Islet of Langerhans (tissue), 1 donor: Measurements from ENCODE around the gene EFR3B.

Experiments used
- FAIRE-seq: peaks from one replicate; lab custom pipeline; 2011; peaks lifted over from hg19 to GRCh38; lab: Jason Lieb, UNC

The EFR3B gene

GRCh38 chr2:25187729-25188350, 146.0 kb downstream of the EFR3B start:
- FAIRE-seq: no peak

GRCh38 chr2:25188405-25188804, 146.5 kb downstream of the EFR3B start:
- no peak for FAIRE-seq

DNA sequence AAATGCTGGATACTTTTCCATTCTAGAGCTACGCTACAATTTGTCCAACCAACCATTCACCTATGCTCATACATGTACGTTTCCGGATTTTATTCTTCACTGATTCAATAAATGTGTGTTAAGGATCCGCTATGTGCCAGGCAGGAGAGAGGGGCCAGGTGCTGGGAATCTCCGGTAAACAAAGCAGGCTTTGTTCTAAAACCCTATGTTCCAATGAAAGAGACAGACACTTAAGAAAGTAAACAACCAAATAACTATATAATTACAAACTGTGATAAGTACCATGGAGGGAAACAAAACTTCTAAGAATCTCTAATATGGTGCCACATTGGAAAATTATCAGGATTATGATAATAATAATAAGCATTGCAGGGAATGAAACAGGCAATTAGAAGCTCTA, 148.7 kb downstream of the EFR3B start:
- FAIRE-seq: no peak

- FAIRE-seq: no peak
Measured at GRCh38 chr2:25194576-25195122, 152.8 kb downstream of the EFR3B start.

DNA sequence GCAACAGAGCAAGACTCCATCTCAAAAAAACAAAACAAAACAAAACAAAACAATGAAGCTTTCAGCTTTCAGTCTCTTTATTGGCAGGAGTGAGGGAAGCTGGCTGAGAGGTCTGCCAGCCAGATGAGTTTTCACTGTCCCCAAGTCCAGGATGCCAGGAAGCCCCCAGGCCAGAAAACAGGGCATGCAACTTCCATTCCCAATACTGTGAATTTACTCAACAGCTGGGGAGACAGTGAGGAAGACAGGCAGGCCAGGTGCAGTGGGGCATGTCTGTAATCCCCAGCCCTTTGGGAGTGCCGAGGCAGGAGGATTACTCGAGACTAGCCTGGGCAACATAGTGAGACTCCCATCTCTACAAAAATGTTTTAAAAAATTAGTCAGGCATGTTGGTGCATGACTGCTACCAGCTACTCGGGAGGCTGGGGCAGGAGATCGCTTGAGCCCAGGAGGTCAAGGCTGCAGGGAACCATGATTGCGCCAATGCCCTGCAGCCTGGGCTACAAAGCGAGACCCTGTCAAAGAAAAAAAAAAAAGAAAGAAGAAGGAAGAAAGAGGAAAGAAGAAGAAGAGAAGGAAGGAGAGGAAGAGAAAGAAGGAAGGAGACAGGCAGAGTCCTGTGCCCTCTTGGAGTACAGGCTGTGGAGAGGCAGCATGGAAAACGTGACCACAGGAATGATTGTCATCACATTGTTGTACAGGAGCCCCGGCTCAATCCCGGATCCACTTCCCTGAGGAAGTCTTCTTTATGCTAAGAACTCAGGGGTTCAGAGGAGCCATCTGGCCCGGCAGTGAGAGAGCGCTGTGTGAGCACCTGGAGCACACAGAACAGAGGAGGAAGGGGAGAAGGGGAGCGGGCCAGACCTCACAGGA, 155.7 kb downstream of the EFR3B start:
- FAIRE-seq: no peak

DNA sequence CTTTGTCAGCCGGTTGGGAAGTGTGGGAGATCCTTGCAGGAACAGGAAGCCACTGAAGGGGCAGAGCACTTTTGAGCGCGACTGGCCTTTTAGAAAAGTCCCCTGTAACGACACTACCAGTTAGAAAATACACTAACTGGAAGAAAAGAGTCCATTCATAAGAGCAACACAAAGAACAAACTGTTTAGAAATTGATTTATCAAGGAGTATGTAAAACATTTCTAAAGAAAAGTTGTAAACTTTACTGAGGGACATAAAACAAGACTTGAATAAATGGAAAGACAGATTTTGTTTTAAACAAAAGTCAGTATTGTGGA, 156.3 kb downstream of the EFR3B start:
- FAIRE-seq: no peak

DNA sequence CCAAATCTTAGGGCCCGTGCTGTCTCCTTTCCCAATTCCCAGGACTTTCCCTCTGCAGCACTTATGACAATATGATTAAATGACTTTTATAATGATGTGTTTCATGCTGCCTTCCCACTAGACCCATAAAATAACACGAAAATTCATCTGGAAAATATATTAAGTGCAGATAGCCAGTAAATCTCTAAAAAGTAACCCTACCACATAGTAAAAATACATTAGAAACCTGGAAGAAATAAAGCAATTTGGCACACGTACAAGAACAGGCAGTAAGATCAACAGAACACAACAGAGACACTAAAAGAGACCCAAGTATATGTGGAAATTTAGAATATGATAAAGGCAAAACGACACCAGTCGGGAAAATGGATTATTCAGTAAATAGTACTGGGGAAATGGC, 156.7 kb downstream of the EFR3B start:
- no peak for FAIRE-seq

GRCh38 chr2:25201265-25201664, 159.4 kb downstream of the EFR3B start:
- no peak for FAIRE-seq

- no peak for FAIRE-seq
Measured at GRCh38 chr2:25201794-25202193, 159.9 kb downstream of the EFR3B start.

GRCh38 chr2:25202275-25202674, 160.4 kb downstream of the EFR3B start:
- no peak for FAIRE-seq

GRCh38 chr2:25204190-25204838, 162.4 kb downstream of the EFR3B start:
- FAIRE-seq: no peak

DNA sequence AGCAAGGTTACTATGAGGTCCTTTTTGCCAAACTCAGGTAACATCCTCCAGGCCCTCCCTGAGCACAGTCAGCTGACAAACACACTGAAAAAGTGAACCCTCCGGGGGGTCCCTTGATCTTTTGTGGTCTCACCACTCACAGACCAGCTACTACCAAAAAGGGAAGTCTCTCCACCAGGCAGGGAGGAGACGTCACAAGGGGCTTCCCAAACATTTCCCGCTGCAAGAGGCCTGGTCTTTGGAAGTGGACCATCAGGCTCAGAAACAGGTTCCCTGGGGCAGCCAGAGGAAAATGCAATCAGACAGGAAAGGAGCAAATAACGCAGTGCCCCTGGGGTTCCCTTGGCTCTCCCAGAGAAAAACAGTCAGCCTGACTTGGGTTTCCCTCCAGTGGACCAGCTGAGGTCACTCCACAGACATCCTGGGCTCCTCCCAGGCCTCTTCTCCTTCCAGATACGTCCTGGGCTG, 165.2 kb downstream of the EFR3B start:
- FAIRE-seq: no peak
